ENCODE data around the gene ABO.

- no peak for TF ChIP-seq CTCF (IDR thresholded peaks at IDR 0.05)
- TF ChIP-seq POLR2A (IDR thresholded peaks at IDR 0.05): no peak
These were observed 64.8 kb downstream of the ABO start for GRCh38 chr9:133210202-133210532.
